Liver (tissue), 3 donors: ENCODE data around the gene S100A13.

ENCODE experiments used
- ATF3 ChIP-seq: IDR thresholded peaks from 2 replicates; pipeline ENCODE4 v1.6.1; 2016; ENCODE audit warnings: antibody characterized with exemption
- CTCF ChIP-seq: fragments of 150-350 bp; IDR thresholded peaks from 2 replicates; pipeline ENCODE4 v1.5.1; 2017; ENCODE audit warnings: improper control_type of control experiment, low read depth, low read length; ENCODE audit not compliant: missing input control
- JUND ChIP-seq, 2 donors: IDR thresholded peaks; 2 replicates each; pipeline ENCODE4 v1.6.1; 2016; ENCODE audit warnings: antibody characterized with exemption in 2 of 2
- REST ChIP-seq: IDR thresholded peaks from 2 replicates; pipeline ENCODE4 v1.6.1; 2016; ENCODE audit warnings: antibody characterized with exemption, mild to moderate bottlenecking
- SP1 ChIP-seq: IDR thresholded peaks from 2 replicates; pipeline ENCODE4 v1.6.1; 2018; ENCODE audit warnings: antibody characterized with exemption, mild to moderate bottlenecking
- TAF1 ChIP-seq: conservative IDR thresholded peaks from 2 replicates; pipeline ENCODE4 v1.6.1; 2016; ENCODE audit warnings: antibody characterized with exemption, mild to moderate bottlenecking
- YY1 ChIP-seq: IDR thresholded peaks from 2 replicates; pipeline ENCODE4 v1.6.1; 2016; ENCODE audit warnings: antibody characterized with exemption, mild to moderate bottlenecking
- donor health status: healthy.
- donor health status: healthy.

GRCh38 chr1:153607381-153607780 lies 19.9 kb downstream of the S100A13 start:
- TF ChIP-seq JUND (IDR thresholded peaks at IDR 0.05) (no peak), CTCF (no peak), YY1 (no peak), REST (no peak), ATF3 (no peak), SP1 (no peak), TAF1 (no peak)
